KMS-11 (cell line): ENCODE measurements around the gene ZCRB1.
"Not testable (repeated sequence)": the region's sequence is repeated elsewhere in the genome, so short reads cannot be mapped to it uniquely, and the experiment has no call there.

Experiments used
- H2AFZ ChIP-seq: fragments of 200-600 bp; sonication (generic); 2 replicates; pipeline ENCODE4 v1.6.1; 2016; ENCODE audit warnings: antibody characterized with exemption, mixed run types, low read depth
- H3K27ac ChIP-seq: fragments of 200-600 bp; sonication (generic); 2 replicates; pipeline ENCODE4 v1.6.1; 2016; ENCODE audit warnings: mild to moderate bottlenecking, mixed run types
- H3K27me3 ChIP-seq: fragments of 200-600 bp; sonication (generic); 2 replicates; pipeline ENCODE4 v1.6.1; 2017; ENCODE audit warnings: mild to moderate bottlenecking, low read depth, mixed run types, moderate library complexity; ENCODE audit not compliant: insufficient read depth
- H3K36me3 ChIP-seq: fragments of 200-600 bp; sonication (generic); 2 replicates; pipeline ENCODE4 v1.6.1; 2017; ENCODE audit warnings: mild to moderate bottlenecking, mixed run types; ENCODE audit not compliant: insufficient read depth
- H3K4me1 ChIP-seq: fragments of 200-600 bp; sonication (generic); 2 replicates; pipeline ENCODE4 v1.6.1; 2016; ENCODE audit warnings: mild to moderate bottlenecking, low read depth, mixed run types; ENCODE audit not compliant: poor library complexity, severe bottlenecking
- H3K4me2 ChIP-seq: fragments of 200-600 bp; sonication (generic); 2 replicates; pipeline ENCODE4 v1.7.0; 2016; ENCODE audit warnings: mild to moderate bottlenecking, mixed run types
- H3K4me3 ChIP-seq: fragments of 200-600 bp; sonication (generic); IDR thresholded peaks from 2 replicates; pipeline ENCODE4 v1.6.1; 2017; ENCODE audit warnings: low read depth, low read length, mixed read lengths; ENCODE audit not compliant: insufficient read depth
- H3K79me2 ChIP-seq: fragments of 200-600 bp; sonication (generic); 2 replicates; pipeline ENCODE4 v1.6.1; 2016; ENCODE audit warnings: low read depth, mixed run types; ENCODE audit not compliant: insufficient read depth
- H3K9ac ChIP-seq: fragments of 200-600 bp; sonication (generic); 2 replicates; pipeline ENCODE4 v1.6.1; 2016; ENCODE audit warnings: mild to moderate bottlenecking, mixed run types
- H4K20me1 ChIP-seq: fragments of 200-600 bp; sonication (generic); 2 replicates; pipeline ENCODE4 v1.6.1; 2016; ENCODE audit warnings: mild to moderate bottlenecking, mixed run types; ENCODE audit not compliant: insufficient read depth
- TF ChIP-seq, protein P1 (sequence below): fragments of 200-600 bp; sonication (generic); conservative IDR thresholded peaks from 2 replicates; pipeline ENCODE4 v1.6.1; 2017; ENCODE audit warnings: low read depth, mild to moderate bottlenecking, antibody characterized with exemption, low read length, moderate library complexity, mixed read lengths

The ZCRB1 gene

DNA sequence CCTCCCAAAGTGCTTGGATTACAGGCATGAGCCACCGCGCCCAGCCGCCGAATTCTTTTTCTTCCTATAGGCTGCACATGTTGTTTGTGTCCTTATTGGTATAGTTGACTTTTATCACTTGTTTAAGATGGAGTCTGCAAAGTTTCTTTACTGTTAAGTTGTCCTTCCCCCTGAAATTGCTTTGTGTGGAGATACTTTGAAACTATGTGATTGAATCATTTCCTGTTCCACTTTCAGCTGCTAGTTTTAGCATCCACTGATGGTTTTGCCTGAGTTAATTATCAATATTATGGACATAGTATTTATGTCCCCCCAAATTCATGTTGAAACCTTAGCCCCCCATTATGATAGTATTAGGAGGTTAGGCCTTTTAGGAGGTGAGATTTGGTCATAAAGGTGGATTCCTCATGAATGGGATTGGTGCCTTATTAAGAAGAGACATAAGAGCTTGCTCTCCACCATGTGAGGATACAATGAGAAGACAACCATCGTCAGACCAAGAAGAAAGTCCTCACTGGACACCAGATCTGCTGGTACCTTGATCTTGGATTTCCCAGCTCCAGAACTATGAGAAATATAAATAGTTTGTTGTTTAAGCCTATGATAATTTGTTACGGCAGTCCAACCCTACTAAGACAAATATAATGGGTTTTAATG, 35.0 kb upstream of the ZCRB1 start:
- Histone ChIP-seq H3K9ac (no peak overlapping the region), H3K4me1 (peaks cover 30% of the 10 kb centered on the region), H3K79me2 (no peaks in the 10 kb centered on the region; the same call in 1 of the 2 replicates), H3K27ac (no peak overlapping the region), H3K36me3 (no peaks in the 10 kb centered on the region; the same call in none of the 2 replicates), H3K27me3 (no peaks in the 10 kb centered on the region), H4K20me1 (no peaks in the 10 kb centered on the region), H3K4me2 (peak overlapping the region; percentile 37; the same call in 1 of the 2 replicates), H3K4me3 (no peak overlapping the region), H2AFZ (no peak overlapping the region)
- TF ChIP-seq, protein P1, sequence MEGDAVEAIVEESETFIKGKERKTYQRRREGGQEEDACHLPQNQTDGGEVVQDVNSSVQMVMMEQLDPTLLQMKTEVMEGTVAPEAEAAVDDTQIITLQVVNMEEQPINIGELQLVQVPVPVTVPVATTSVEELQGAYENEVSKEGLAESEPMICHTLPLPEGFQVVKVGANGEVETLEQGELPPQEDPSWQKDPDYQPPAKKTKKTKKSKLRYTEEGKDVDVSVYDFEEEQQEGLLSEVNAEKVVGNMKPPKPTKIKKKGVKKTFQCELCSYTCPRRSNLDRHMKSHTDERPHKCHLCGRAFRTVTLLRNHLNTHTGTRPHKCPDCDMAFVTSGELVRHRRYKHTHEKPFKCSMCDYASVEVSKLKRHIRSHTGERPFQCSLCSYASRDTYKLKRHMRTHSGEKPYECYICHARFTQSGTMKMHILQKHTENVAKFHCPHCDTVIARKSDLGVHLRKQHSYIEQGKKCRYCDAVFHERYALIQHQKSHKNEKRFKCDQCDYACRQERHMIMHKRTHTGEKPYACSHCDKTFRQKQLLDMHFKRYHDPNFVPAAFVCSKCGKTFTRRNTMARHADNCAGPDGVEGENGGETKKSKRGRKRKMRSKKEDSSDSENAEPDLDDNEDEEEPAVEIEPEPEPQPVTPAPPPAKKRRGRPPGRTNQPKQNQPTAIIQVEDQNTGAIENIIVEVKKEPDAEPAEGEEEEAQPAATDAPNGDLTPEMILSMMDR: no peak

DNA sequence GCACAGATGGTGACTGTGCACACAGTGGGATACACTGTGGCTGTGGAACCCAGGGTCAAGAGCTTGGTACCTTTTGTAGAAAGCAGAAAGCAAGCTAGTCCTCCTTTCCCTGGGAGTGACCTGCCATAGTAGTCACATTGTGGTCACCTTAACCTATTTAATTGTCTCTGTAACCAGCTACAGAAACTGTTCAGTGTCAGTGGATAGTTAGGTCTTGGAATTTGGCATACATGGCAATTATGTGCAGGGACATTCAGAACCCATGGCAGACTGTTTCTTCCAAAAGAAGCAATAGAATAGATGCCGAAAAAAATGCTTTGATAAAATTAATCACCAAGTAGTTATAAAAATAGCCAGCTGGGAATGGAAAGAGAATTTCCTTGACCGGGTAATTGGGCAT, 30.4 kb upstream of the ZCRB1 start:
- H3K4me2 ChIP-seq: no peak overlapping the region
- H3K36me3 ChIP-seq: no peaks in the 10 kb centered on the region; the same call in none of the 2 replicates
- H3K4me3 ChIP-seq: no peak overlapping the region
- H3K9ac ChIP-seq: no peak overlapping the region
- TF ChIP-seq, protein P1: no peak
- no peaks in the 10 kb centered on the region for H4K20me1 ChIP-seq
- H3K27me3 ChIP-seq: no peaks in the 10 kb centered on the region
- no peak overlapping the region for H3K27ac ChIP-seq
- no peaks in the 10 kb centered on the region; the same call in 1 of the 2 replicates for H3K79me2 ChIP-seq
- H3K4me1 ChIP-seq: peaks cover 24% of the 10 kb centered on the region
- H2AFZ ChIP-seq: no peak overlapping the region

DNA sequence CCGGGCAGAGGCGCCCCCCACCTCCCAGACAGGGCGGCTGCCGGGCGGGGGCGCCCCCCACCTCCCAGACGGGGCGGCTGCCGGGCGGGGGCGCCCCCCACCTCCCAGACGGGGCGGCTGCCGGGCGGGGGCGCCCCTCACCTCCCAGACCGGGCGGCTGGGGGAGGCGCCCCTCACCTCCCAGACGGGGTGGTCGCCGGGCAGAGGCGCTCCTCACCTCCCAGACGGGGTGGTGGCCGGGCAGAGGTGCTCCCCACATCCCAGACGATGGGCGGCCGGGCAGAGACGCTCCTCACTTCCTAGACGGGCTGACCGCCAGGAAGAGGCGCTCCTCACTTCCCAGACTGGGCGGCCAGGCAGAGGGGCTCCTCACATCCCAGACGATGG, 24.1 kb upstream of the ZCRB1 start:
- H3K4me3 ChIP-seq, H3K4me2 ChIP-seq, H4K20me1 ChIP-seq, H3K36me3 ChIP-seq, H3K9ac ChIP-seq, H3K27ac ChIP-seq, H2AFZ ChIP-seq, H3K27me3 ChIP-seq: not testable (repeated sequence)
- Histone ChIP-seq H3K4me1 (peaks cover 15% of the 10 kb centered on the region), H3K79me2 (peaks cover 26% of the 10 kb centered on the region)

DNA sequence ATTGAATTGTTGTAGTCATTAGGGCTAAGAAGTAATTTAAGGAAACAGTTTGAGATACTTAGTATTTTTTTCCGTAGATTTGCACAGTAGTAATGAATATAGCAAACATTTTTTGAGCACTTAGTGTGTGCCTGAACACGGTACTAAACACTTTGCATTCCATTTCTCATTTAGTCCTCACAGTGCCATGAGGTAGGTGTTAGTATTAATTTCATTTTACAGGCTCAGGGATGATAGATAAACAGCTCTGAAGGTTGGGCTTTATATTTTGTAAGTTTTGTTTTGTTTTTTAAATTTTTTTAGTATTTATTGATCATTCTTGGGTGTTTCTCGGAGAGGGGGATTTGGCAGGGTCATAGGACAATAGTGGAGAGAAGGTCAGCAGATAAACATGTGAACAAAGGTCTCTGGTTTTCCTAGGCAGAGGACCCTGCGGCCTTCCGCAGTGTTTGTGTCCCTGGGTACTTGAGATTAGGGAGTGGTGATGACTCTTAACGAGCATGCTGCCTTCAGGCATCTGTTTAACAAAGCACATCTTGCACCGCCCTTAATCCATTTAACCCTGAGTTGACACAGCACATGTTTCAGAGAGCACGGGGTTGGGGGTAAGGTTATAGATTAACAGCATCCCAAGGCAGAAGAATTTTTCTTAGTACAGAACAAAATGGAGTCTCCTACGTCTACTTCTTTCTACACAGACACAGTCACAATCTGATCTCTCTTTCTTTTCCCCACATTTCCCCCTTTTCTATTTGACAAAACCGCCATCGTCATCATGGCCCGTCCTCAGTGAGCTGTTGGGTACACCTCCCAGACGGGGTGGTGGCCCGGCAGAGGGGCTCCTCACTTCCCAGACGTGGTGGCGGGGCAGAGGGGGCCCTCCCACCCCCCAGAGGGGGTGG, 23.5 kb upstream of the ZCRB1 start:
- peaks cover 18% of the 10 kb centered on the region for H3K4me1 ChIP-seq

DNA sequence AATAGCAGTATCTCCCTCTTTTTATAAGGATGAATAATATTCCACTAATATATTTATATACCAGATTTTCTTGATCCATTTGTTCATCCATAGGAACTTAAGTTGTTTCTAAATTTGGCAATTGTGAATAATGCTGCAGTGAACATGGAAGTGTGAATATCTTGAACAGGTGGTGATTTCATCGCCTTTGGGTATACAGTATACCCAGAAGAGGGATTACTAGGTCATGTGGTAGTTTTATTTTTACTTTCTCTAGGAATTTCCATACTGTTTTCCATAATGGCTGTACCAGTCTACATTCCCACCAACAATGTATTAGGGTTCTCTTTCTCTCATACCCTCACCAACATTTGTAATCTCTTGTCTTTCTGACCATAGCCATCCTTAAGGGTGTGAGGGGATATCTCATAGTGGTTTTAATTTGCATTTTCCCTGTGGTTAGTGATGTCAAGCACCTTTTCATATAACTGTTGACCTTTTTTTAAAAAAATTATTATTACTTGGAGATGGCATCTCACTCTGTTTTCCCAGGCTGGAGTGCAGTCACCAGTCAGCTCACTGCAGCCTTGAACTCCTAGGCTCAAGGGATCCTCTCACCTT, 20.6 kb upstream of the ZCRB1 start:
- H3K27me3 ChIP-seq: no peaks in the 10 kb centered on the region
- H3K27ac ChIP-seq: no peak overlapping the region
- no peak overlapping the region for H3K9ac ChIP-seq
- H3K4me2 ChIP-seq: no peak overlapping the region
- TF ChIP-seq, protein P1: no peak
- 0 out of 2 replicates have a peak, but pooled peaks cover 4% of the 10 kb centered on the region for H4K20me1 ChIP-seq
- H2AFZ ChIP-seq: no peak overlapping the region
- peaks cover 4% of the 10 kb centered on the region; the same call in 1 of the 2 replicates for H3K36me3 ChIP-seq
- no peak overlapping the region for H3K4me3 ChIP-seq
- peaks cover 18% of the 10 kb centered on the region for H3K4me1 ChIP-seq
- peaks cover 55% of the 10 kb centered on the region for H3K79me2 ChIP-seq

More for the DNA sequence above, 23.5 kb upstream of the ZCRB1 start:
- H3K27me3 ChIP-seq, H4K20me1 ChIP-seq, H3K36me3 ChIP-seq, H3K4me2 ChIP-seq, H2AFZ ChIP-seq, H3K4me3 ChIP-seq, H3K27ac ChIP-seq, H3K9ac ChIP-seq: not testable (repeated sequence)
- H3K79me2 ChIP-seq: peaks cover 31% of the 10 kb centered on the region
